K562 (cell line): ENCODE measurements around the gene ADORA3. TPM values are rescaled to one million over a fixed set of nuclear protein-coding genes. Genes with fewer than 3 reads are reported as not detected.

Source experiments
- ATAC-seq: fragments of 200-7000 bp; cut with Tn5 transposase; 3 replicates; pipeline ENCODE4 v1.9.1; 2020; ENCODE audit warnings: moderate library complexity
- BruUV-seq: library from RNA; stranded (reverse); fragments of 400-500 nt; replicated peaks from 2 replicates; lab custom pipeline; 2021; lab: Mats Ljungman, UMichigan
- CTCF ChIA-PET: fragments of 300-600 bp; formaldehyde crosslinking; extraction: SDS; loops from one replicate; lab custom pipeline; 2021; ENCODE audit warnings: low intra/inter-chr PET ratio; lab: Yijun Ruan, JAX
- POLR2A ChIA-PET: fragments of 300-600, 350-650 bp; sonication (Branson Sonifier 250); formaldehyde crosslinking; extraction: SDS; loops from one replicate; lab custom pipeline; 2021; ENCODE audit warnings: antibody characterized with exemption, inconsistent platforms; lab: Yijun Ruan, JAX
- DNase-seq, 4 experiments: peaks; one replicate each; pipeline versions ENCODE4 v3.0.0 to v3.0.0-alpha.2; 2011 to 2018; ENCODE audit warnings: low spot score in 3 of 4, mixed read lengths in 3 of 4; ENCODE audit errors: extremely low read depth in 1 of 4
- FAIRE-seq: peaks from 2 replicates; lab custom pipeline; 2011; peaks lifted over from hg19 to GRCh38; lab: Jason Lieb, UNC
- H2AFZ ChIP-seq: 2 replicates; pipeline ENCODE4 v1.6.0; 2011; ENCODE audit warnings: low read depth, low read length, control low read depth, inconsistent platforms
- H3K27ac ChIP-seq: fragments of 200-600 bp; 3 replicates; pipeline ENCODE4 v1.8.0; 2011; ENCODE audit warnings: low read depth, mild to moderate bottlenecking, control low read depth, inconsistent platforms, low read length, moderate library complexity, mixed read lengths; ENCODE audit errors: extremely low read depth
- H3K27me3 ChIP-seq, 2 experiments: fragments of 300-600 bp in 1 of 2; 2 replicates in 1 of 2; 3 replicates in 1 of 2; pipeline versions ENCODE4 v1.6.0 to v1.8.0; 2011; ENCODE audit warnings: inconsistent platforms in 2 of 2, low read length in 2 of 2, mild to moderate bottlenecking in 1 of 2, mixed read lengths in 1 of 2, moderate library complexity in 1 of 2; ENCODE audit not compliant: control insufficient read depth in 2 of 2, insufficient read depth in 2 of 2
- H3K36me3 ChIP-seq: fragments of 300-600 bp; 3 replicates; pipeline ENCODE4 v1.8.0; 2011; ENCODE audit warnings: mild to moderate bottlenecking, low read length, inconsistent platforms; ENCODE audit not compliant: control insufficient read depth, insufficient read depth
- H3K4me1 ChIP-seq, 2 experiments: fragments of 200-600 bp in 1 of 2; replicated peaks in 1 of 2; 2 replicates in 1 of 2; 3 replicates in 1 of 2; pipeline versions ENCODE4 v1.5.1 to v1.8.0; 2011; ENCODE audit warnings: inconsistent platforms in 2 of 2, low read length in 2 of 2, mild to moderate bottlenecking in 1 of 2, mixed read lengths in 1 of 2, moderate library complexity in 1 of 2; ENCODE audit not compliant: control insufficient read depth in 2 of 2, insufficient read depth in 2 of 2
- H3K4me2 ChIP-seq: 2 replicates; pipeline ENCODE4 v1.6.1; 2011; ENCODE audit warnings: low read length, control low read depth, inconsistent platforms, mixed read lengths; ENCODE audit not compliant: insufficient read depth
- H3K4me3 ChIP-seq: fragments of 200-600 bp; sonication (generic), shearing (Covaris generic); 2 replicates; pipeline ENCODE4 v1.5.1; 2016; ENCODE audit warnings: control low read depth, inconsistent platforms
- H3K79me2 ChIP-seq: fragments of 200-600 bp; 3 replicates; pipeline ENCODE4 v1.8.0; 2011; ENCODE audit warnings: low read length, inconsistent platforms; ENCODE audit not compliant: control insufficient read depth, insufficient read depth
- H3K9ac ChIP-seq, 2 experiments: 2 replicates each; pipeline versions ENCODE4 v1.6.0 to v1.6.1; 2011; ENCODE audit warnings: low read depth in 2 of 2, low read length in 2 of 2, control low read depth in 1 of 2, inconsistent platforms in 1 of 2, mild to moderate bottlenecking in 1 of 2, mixed read lengths in 1 of 2; ENCODE audit not compliant: insufficient read depth in 1 of 2
- H3K9me1 ChIP-seq: one replicate; pipeline ENCODE4 v1.6.0; 2011; ENCODE audit warnings: inconsistent platforms, mild to moderate bottlenecking, low read length, moderate library complexity; ENCODE audit not compliant: control insufficient read depth, insufficient read depth
- H3K9me3 ChIP-seq: replicated peaks from 2 replicates; pipeline ENCODE4 v1.5.1; 2011; ENCODE audit warnings: low read depth, low read length, inconsistent platforms; ENCODE audit not compliant: control insufficient read depth, insufficient read depth
- H4K20me1 ChIP-seq: replicated peaks from 2 replicates; pipeline ENCODE4 v1.6.1; 2011; ENCODE audit warnings: low read length, inconsistent platforms, mixed read lengths; ENCODE audit not compliant: control insufficient read depth, insufficient read depth
- BDP1 ChIP-seq: IDR thresholded peaks from 3 replicates; pipeline ENCODE4 v1.6.1; 2011; ENCODE audit not compliant: insufficient read length, insufficient read depth
- CCAR2 ChIP-seq: fragments of 200-400 bp; formaldehyde crosslinking; IDR thresholded peaks from 2 replicates; pipeline ENCODE4 v1.6.1; 2017; ENCODE audit warnings: mild to moderate bottlenecking, low read depth, low read length
- E2F3 ChIP-seq: fragments of 250-450 bp; sonication (Bioruptor Pico); IDR thresholded peaks from 2 replicates; pipeline ENCODE4 v1.4.0; 2020; ENCODE audit warnings: mild to moderate bottlenecking
- FOSL1 ChIP-seq: fragments of 200-800 bp; sonication (Bioruptor generic); conservative IDR thresholded peaks from 2 replicates; pipeline ENCODE4 v1.6.1; 2016; ENCODE audit warnings: missing genetic modification characterization, missing compliant biosample characterization
- HMG20B ChIP-seq: fragments of 250-450 bp; sonication (Bioruptor Pico); IDR thresholded peaks from 2 replicates; pipeline ENCODE4 v1.5.0; 2021; ENCODE audit warnings: mild to moderate bottlenecking
- NFE2 ChIP-seq: IDR thresholded peaks from 2 replicates; pipeline ENCODE4 v1.6.1; 2014; ENCODE audit warnings: antibody characterized with exemption, low read depth
- NFYB ChIP-seq: IDR thresholded peaks from 2 replicates; pipeline ENCODE4 v1.6.1; 2011; ENCODE audit warnings: mild to moderate bottlenecking, moderate library complexity; ENCODE audit not compliant: insufficient read length; ENCODE audit errors: extremely low read depth
- NR2C2 ChIP-seq, 2 experiments: fragments of 200-800 bp in 1 of 2; sonication (Bioruptor generic) in 1 of 2; sonication (generic) in 1 of 2; formaldehyde crosslinking in 1 of 2; IDR thresholded peaks; 2 replicates each; pipeline versions ENCODE4 v1.6.1 to v1.8.0; 2016 to 2022; ENCODE audit warnings: mild to moderate bottlenecking in 1 of 2, missing compliant biosample characterization in 1 of 2, missing genetic modification characterization in 1 of 2, missing genetic modification reagents in 1 of 2
- NR3C1 ChIP-seq: sonication (generic); formaldehyde crosslinking; IDR thresholded peaks from 2 replicates; pipeline ENCODE4 v1.8.1; 2022; ENCODE audit warnings: missing genetic modification reagents
- U2AF2 ChIP-seq: fragments of 200-400 bp; formaldehyde crosslinking; optimal IDR thresholded peaks from 2 replicates; pipeline ENCODE3; 2017; ENCODE audit warnings: low read depth, mild to moderate bottlenecking, low read length
- WGBS: fragments of 100-300 bp; shearing (Covaris generic); methylation state at CpG from one replicate; pipeline ENCODE4 v1.1.6; 2016; ENCODE audit warnings: low coverage, mixed read lengths; ENCODE audit not compliant: insufficient coverage; ENCODE audit errors: missing lambda C conversion rate; 5-methylcytosine and 5-hydroxymethylcytosine counted together
- in situ Hi-C: fragments of 300-500 bp; cut with MboI; formaldehyde crosslinking; loops from 4 replicates; pipeline ENCODE4 v1.15.0; 2018; ENCODE audit warnings: inconsistent platforms, mixed read lengths
- intact Hi-C: fragments of 100-400 bp; cut with micrococcal nuclease; formaldehyde crosslinking; loops from 2 replicates; pipeline ENCODE4 v1.14.2; 2022
- polyA plus RNA-seq, 8 experiments: library from polyadenylated mRNA; depleted of rRNA in 4 of 8; stranded (reverse) in 5 of 8; unstranded in 3 of 8; fragments of >200 nt; fragmentation: Nextera tagmentation in 2 of 8; fragmentation: Illumina TruSeq in 1 of 8; extraction: Ambion mirVana in 2 of 8; extraction: Trizol in 1 of 8; gene quantifications; 2 replicates each; pipeline versions ENCODE4 v1.2.1 to v1.2.3, GENCODE V29; 2011 to 2014; ENCODE audit warnings: inconsistent platforms in 1 of 8, missing spikeins in 1 of 8
- total RNA-seq, 7 experiments: library from RNA; depleted of rRNA in 6 of 7; stranded (reverse); fragments of >200 nt in 6 of 7; fragmentation: Illumina TruSeq in 2 of 7; extraction: Trizol in 2 of 7; gene quantifications; 2 replicates each; pipeline versions ENCODE4 v1.2.1 to v1.2.3, GENCODE V29; 2011 to 2021; ENCODE audit warnings: low replicate concordance in 1 of 7
- TF ChIP-seq, protein P1 (sequence below): IDR thresholded peaks from 2 replicates; pipeline ENCODE4 v1.6.1; 2012; ENCODE audit warnings: low read depth, low read length, improper control_type of control experiment, borderline replicate concordance

Gene ADORA3
- total and polyA plus RNA-seq, 9 of the 15 experiments (the other 6 are each of a cell fraction or from before 2014, with no cell fraction given) = 0.09 to 0.35 (median 0.16) TPM; not detected in 3

GRCh38 chr1:111468717-111469100 lies 34.7 kb downstream of the ADORA3 start:
- no peaks in the 10 kb centered on the region for H3K79me2 ChIP-seq
- no TSS peak for BruUV-seq
- H3K9me1 ChIP-seq = no peaks in the 10 kb centered on the region
- intact Hi-C loops = no loop called here
- H3K27me3 ChIP-seq = no peaks in the 10 kb centered on the region
- no peak overlapping the region for H3K4me2 ChIP-seq
- in situ Hi-C loops = no loop called here
- DNase-seq (no peak), FAIRE-seq (no peak), ATAC-seq (no peak)
- no peak overlapping the region for H3K9ac ChIP-seq
- ChIA-PET POLR2A (interaction anchor here (0.7 to 1.5 kb wide), 4 partner anchors 8 to 152 kb away, joined by 3 to 5 read pairs (median 4); partner anchors contain the start of genes ATP5PB and WDR77), CTCF (no interaction called here)
- H3K27ac ChIP-seq = no peak overlapping the region
- peaks cover 6 to 18% of the 10 kb centered on the region in 2 experiments; a peak in 3 of 5 replicates for H3K4me1 ChIP-seq
- no peak overlapping the region for H3K4me3 ChIP-seq
- no peak for TF ChIP-seq NR3C1
- no peak for TF ChIP-seq HMG20B (CRISPR knock-in tag)
- TF ChIP-seq BDP1 = no peak
- no peak for TF ChIP-seq U2AF2
- no peaks in the 10 kb centered on the region for H4K20me1 ChIP-seq
- no peak overlapping the region for H2AFZ ChIP-seq
- H3K9me3 ChIP-seq = no peaks in the 10 kb centered on the region
- peaks cover 33% of the 10 kb centered on the region; the same call in 2 of the 3 replicates for H3K36me3 ChIP-seq

GRCh38 chr1:111467865-111468716 lies 35.3 kb downstream of the ADORA3 start:
- no peak overlapping the region for H3K4me3 ChIP-seq
- H3K4me1 ChIP-seq = peaks cover 7 to 22% of the 10 kb centered on the region in 2 experiments; a peak in 4 of 5 replicates
- POLR2A ChIA-PET = interaction anchor here (0.7 to 1.5 kb wide), 5 partner anchors 9 to 278 kb away, joined by 3 to 5 read pairs (median 4); partner anchors contain the start of genes ATP5PB and WDR77
- CTCF ChIA-PET = no interaction called here
- BruUV-seq = no TSS peak
- ATAC-seq (peak; percentile 64), FAIRE-seq (peak; percentile 42), DNase-seq (peak; percentile 45 to 59 (median 52))
- peak overlapping the region; percentile 31; the same call in 2 of the 3 replicates for H3K27ac ChIP-seq
- no peaks in the 10 kb centered on the region for H3K27me3 ChIP-seq
- H2AFZ ChIP-seq = no peak overlapping the region; the same call in 1 of the 2 replicates
- H3K9me1 ChIP-seq = no peaks in the 10 kb centered on the region
- H3K4me2 ChIP-seq = peak overlapping the region; percentile 29; the same call in 1 of the 2 replicates
- H4K20me1 ChIP-seq = no peaks in the 10 kb centered on the region
- no peak overlapping the region for H3K9ac ChIP-seq
- no peaks in the 10 kb centered on the region for H3K9me3 ChIP-seq
- intact Hi-C loops (no loop called here), in situ Hi-C loops (no loop called here)
- 34% methylated on average over 2 of the region's 2 CpGs for WGBS
- H3K79me2 ChIP-seq = no peaks in the 10 kb centered on the region
- peaks cover 33% of the 10 kb centered on the region; the same call in 2 of the 3 replicates for H3K36me3 ChIP-seq
- TF ChIP-seq, protein P1, sequence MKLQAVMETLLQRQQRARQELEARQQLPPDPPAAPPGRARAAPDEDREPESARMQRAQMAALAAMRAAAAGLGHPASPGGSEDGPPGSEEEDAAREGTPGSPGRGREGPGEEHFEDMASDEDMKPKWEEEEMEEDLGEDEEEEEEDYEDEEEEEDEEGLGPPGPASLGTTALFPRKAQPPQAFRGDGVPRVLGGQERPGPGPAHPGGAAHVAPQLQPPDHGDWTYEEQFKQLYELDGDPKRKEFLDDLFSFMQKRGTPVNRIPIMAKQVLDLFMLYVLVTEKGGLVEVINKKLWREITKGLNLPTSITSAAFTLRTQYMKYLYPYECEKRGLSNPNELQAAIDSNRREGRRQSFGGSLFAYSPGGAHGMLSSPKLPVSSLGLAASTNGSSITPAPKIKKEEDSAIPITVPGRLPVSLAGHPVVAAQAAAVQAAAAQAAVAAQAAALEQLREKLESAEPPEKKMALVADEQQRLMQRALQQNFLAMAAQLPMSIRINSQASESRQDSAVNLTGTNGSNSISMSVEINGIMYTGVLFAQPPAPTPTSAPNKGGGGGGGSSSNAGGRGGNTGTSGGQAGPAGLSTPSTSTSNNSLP = peak; percentile 14; the same call in 1 of the 2 replicates
- TF ChIP-seq NFYB (peak; percentile 11), FOSL1 (tag) (peak; percentile 74), NFE2 (peak; percentile 71), CCAR2 (no peak), NR2C2 (CRISPR knock-in tag; IDR thresholded peaks at IDR 0.05) (no peak), NR2C2 (tag; IDR thresholded peaks at IDR 0.05) (peak; percentile 73), E2F3 (CRISPR knock-in tag) (no peak)
